Activated effector memory CD4-positive, alpha-beta T cell treated with Interleukin-2 at 50 U/mL for 16 hours (primary cell): ENCODE measurements around the gene SDF2.
A peak's percentile ranks its signal among the peaks of the same experiment; 100 is the strongest.

ENCODE experiments used
- DNase-seq: peaks from one replicate; pipeline ENCODE4 v3.0.0-alpha.2; 2020

The SDF2 gene

GRCh38 chr17:28661635-28662526 lies at the start of gene SDF2, which contains the start of gene SUPT6H:
Gene SDF2 (minus strand): TSS chr17:28661906. CDS start chr17:28661876, 30 bp downstream.
Gene SUPT6H (plus strand): TSS chr17:28662205. CDS start chr17:28673402, 11,197 bp downstream.
- DNase-seq = peak; percentile 91

DNA sequence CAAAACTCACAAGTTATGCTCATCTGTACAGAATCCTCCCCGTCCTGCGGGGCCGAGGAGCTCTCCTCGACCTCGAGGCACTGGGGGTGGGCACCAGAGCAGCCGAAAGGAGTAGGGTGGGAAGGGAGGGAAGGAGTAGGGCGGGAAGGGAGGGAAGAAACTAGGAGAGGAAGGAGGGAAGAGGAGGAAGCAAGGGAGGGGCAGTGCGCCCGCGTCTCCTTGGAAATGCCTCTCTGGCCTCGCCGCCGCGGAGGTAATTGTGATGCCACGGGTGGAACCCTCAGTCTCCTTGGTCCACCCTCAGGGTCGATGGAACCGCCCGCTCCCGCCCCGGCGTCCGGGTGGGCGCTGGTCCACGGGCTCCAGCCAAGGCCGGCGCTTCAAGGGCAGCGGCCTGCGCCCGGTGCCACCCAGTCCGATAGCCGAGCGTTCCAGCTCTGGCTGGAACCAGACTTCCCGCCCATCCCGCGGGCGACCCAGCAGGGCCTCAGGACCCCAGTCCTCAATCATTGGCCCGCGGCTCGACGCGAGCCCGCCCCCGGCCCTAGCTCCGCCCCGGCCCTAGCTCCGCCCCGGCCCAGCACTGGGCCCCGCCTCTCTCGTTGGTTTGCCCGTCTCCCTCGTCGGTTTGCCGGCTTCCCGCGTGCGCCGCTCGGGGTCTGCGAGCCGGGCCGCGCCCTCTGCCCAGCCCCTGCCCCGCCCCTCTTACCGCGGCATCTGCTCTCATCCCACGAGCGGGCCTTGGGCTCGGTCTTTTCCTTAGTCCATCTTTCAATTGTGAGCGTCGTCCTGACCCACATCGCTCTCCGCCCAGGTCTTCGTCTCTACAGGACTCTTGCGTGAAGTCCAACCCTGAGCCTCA lies 49.4 kb upstream of the SDF2 start:
- DNase-seq = peak; percentile 88

DNA sequence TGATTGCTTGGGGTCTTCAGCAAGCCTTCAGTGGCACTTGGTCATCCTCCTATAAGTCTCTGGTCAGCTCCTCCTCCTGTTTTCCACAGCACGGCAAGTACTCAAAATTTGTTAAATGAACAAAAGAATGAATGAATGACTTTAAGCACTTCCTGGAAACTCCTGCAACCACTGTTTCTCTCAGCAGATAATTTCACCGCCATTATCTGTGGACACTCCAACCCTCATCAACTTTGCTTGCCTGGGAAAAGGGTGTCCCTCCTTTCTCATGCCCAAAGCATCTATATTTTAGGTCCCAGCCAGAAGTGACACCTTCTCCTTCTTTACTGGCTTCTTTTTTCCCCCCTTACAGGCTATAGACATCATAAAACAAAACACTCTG lies 45.6 kb upstream of the SDF2 start:
- DNase-seq = no peak

GRCh38 chr17:28706471-28707338 lies 45.0 kb upstream of the SDF2 start:
- no peak for DNase-seq

DNA sequence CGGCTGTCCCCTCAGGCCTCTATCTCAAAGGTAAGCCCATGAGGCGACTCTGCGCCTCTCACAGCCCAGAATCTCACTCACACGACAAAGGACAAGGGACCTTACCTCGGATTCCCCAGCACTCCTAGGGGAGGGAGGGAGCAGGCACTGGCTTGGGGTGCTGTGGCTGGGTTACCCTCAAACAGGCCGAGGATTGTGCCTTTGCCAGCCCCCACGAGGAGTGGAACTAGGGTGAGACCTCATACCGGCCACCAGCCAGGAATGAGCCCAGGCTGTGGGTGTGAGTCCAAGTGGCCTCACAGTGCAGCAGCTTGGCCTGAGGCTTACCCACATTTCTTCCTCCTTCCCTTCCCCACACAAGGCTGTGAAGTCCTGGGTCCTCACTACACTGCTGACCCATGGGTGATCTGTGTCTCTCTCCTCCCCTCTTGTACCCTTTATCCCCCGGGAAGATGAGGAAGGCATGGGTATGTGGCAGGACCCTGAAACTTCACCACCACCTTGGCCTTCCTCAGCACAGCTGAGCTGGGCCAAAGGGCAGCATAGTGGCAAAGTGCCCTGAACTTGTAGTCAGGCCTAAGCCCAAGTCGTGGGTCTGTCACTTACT lies 44.1 kb upstream of the SDF2 start:
- no peak for DNase-seq

- no peak for DNase-seq
Measured at GRCh38 chr17:28705074-28705659, 43.5 kb upstream of the SDF2 start.

GRCh38 chr17:28704219-28704858 lies 42.6 kb upstream of the SDF2 start:
- no peak for DNase-seq

DNA sequence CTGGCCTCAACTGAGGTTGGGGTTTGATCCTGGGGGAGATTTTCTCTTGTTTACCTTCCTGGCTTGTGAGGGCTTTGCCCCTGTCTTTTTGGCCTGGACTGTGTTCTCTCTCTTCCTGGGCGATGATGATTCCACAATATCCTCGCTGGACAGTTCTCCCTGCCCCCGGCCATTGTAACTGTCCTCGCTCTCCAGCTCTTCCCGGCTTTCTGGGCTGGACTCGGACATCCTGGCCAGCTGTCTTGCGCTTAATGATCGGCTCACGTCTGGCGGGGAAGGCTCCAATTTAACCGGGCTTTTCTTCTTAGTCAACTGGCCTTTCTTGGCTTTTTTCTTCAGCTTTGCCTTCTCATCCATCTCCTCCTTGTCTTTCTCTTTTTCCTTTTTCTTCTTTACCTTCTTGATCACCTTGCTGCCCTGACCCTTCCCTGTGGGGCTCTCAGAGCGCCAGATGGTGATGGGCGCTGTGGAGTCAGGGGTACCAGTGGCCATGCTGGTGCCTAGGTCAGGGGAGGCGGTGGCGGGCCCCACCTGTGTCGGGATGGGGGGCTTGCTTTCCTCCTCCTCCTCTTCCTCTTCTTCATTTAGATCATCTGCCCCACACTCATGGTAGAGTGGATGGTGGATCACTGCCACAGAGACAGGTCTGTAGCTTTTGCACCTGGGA lies 42.0 kb upstream of the SDF2 start:
- no peak for DNase-seq

DNA sequence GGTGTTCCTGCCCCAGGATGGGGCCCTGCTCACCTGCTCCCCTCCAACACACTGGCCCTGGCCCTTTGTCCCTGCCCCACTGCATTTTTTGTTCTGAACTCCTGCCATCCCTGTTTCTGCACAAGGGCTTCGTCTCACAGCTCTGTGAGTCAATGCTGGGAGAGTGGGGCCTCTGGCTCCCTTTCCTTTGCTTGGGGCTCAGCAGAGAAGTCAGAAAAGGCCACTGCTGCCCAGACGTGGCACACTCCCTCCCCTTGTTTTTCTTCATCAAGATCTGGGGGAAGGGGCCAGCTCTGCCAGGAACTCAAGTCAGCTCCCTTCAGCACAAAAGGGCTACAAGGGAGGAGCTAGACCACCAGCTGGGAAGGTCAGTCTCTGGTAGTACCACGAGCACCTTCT lies 41.0 kb upstream of the SDF2 start:
- DNase-seq = no peak

GRCh38 chr17:28702026-28702751 lies 40.5 kb upstream of the SDF2 start:
- DNase-seq = no peak

DNA sequence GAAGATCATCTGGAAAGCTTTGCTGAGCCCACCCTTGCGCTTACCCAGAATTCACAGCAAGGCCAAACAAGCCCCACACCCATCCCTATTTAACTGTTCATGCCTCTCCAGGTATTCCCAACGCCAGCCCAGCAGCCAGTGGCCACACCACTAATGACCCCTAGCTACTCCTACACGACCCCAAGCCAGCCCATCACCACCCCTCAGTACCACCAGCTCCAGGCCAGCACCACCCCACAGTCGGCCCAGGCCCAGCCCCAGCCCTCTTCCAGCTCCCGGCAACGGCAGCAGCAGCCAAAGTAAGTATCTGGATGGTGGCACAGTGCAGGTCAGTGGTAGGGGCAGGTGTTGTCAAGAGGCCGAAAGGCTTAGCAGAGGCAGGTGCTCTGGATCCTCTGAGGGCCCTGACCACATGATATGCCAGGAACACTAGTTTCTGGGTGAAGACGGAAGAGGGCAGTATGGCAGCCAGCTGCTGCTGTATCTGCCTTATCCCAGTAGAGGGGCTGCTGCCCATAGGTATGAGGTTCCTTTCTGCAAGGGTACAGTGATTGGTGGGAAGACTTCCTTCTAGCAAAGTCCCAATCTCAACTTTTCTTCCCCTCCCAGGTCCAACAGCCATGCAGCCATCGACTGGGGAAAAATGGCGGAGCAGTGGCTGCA lies 39.3 kb upstream of the SDF2 start:
- DNase-seq = no peak

DNA sequence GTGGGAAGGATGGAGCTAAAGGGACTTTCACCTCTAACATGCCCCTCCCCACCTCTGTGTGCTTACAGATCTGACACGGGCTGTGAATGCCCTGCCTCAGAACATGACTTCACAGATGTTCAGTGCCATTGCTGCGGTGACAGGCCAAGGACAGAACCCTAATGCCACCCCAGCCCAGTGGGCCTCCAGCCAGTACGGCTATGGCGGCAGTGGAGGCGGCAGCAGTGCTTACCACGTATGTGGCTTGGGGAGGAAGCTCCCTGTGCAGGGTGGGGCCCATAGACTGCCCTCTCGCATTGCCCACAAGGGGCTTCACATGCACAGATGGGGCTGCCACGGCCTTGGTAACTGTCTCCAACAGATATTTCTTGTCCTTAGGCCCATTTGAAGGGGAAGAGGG lies 38.6 kb upstream of the SDF2 start:
- no peak for DNase-seq

GRCh38 chr17:28698253-28698941 lies 36.7 kb upstream of the SDF2 start:
- DNase-seq = no peak

DNA sequence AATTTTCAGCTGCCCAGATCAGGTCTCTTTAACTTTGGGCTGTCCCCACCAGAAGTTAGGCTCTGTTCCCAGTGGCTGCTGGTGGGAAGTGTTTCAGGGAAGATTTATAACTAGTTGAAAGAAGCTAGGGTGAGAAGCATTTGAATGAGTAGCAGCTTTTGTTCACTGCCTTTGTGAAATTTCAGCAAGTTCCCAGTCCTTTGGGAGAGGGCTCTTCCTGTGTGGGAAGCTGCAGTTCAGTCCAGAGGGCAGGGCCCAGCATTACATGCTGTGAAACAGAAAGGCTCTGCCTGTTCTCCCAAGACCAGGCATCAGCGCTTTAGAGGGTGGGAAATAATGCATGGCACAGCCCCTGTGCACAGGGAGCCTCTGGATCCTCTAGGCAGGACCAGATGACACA lies 32.2 kb upstream of the SDF2 start:
- no peak for DNase-seq

DNA sequence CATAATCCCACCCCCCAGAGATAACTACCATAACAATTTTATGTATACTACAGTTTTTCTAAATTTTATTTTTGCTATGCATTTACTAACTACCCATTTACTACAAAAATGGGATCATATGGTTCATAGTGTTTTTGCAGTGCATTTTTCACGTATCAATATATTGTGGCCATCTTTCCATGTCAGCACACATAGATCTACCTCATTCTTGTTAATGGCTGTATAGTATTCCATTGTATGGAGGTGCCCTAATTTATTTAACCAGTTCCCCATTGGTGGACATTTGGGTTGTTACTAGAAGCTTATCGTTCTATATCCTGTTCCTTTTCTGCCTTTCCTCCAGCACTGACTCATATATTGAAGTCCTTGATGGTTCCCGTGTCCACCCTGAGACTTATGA lies 27.3 kb upstream of the SDF2 start:
- no peak for DNase-seq

GRCh38 chr17:28688481-28688880 lies 26.8 kb upstream of the SDF2 start:
- no peak for DNase-seq

DNA sequence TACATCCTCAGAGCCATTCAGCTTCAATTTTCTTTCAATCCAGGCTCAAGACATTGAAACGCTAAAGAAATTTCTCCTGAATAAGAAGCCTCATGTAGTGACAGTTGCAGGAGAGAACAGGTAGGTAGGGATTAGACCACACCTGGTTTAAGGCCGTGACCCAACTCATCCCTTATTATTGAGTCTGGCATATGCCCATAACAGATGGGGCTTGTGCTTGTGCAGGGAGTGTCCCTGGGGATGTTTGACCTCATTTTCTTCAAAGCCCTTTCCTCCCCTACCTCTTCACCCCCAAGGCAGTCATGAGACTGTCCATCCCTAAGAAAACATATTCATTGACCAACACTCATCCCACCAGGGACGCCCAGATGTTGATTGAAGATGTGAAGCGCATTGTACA lies 24.6 kb upstream of the SDF2 start:
- DNase-seq = no peak

DNA sequence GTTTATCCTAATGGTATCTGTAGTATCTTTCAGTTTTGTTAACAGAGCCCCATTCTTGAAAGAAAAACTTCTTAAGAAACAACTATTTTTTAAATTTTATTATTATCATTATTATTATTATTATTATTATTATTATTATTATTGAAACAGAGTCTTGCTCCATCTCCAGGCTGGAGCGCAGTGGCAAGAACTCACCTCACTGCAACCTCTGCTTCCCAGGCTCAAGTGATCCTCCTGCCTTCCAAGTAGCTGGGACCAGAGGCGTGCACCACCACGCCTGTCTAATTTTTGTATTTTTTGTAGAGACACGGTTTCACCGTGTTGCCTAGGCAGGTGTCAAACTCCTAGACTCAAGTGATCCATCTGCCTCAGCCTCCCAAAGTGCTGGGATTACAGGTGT lies 23.7 kb upstream of the SDF2 start:
- no peak for DNase-seq

DNA sequence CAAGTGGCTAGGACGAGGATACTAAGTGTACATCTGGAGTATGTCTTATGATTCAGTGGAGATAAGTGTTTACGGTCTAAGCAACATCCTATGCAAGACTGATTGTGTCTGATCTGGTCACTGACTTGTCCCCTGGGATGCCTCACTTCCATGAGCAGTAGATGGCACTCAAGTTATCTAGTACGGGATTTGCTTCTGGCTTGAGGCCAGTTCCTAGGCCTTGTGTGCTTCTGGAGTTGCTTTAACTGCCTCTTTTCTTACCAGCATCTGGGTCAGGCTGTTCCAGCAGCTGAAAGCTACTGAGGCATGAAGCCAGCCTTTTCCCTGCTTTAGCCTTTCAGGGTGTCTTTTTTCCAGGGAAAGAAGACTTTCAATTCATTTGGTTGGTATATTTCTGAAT lies 23.3 kb upstream of the SDF2 start:
- no peak for DNase-seq
